UCSD-AML1 (cell line): ENCODE data around the gene P2RY8.
"Not testable (repeated sequence)": the region's sequence is repeated elsewhere in the genome, so short reads cannot be mapped to it uniquely, and the experiment has no call there.

Source experiments
- DNase-seq: peaks from one replicate; lab custom pipeline; 2025; ENCODE audit not compliant: unreplicated experiment; lab: John Stamatoyannopoulos, UW

The P2RY8 gene

GRCh38 chrX:1488745-1489144 lies 48.2 kb downstream of the P2RY8 start:
- no peak for DNase-seq

DNA sequence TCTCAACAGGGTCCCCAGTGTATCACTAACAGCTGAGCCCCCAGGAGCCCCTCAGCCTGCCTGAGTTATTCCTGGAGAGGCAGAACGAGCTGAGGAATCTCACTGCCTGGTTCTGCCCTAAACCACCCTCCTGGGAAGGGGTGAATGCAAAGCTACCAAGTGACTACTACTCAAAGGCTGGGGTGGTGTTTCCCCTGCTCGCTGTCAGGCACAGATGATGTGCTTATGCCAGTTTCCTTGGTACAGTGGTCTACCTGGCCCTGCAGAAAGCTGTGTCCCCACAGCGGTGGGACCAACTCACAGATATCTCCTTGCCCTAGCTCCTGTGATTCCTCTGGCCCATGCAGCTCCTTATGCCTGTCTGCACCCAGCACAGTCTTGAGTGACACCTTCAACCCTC lies 48.8 kb downstream of the P2RY8 start:
- no peak for DNase-seq

DNA sequence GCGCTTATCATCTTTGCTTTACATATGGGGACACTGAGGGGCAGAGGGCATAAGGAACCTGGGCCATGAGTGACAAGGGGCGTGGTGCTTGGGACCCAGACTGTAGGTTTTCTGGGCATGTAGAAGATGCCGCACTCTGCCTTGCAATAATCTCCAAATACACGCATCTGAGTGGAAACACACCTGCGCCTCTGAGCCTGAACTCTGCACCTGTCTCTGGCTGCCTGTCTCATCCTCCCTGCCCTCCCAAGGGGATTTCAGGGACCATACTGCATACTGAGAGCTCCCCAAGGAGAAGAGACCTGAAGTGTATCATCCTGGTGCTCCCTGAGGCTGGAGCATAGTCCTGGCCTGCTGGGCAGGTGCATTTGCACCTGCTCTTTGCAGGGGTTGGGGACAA lies 49.6 kb downstream of the P2RY8 start:
- no peak for DNase-seq

DNA sequence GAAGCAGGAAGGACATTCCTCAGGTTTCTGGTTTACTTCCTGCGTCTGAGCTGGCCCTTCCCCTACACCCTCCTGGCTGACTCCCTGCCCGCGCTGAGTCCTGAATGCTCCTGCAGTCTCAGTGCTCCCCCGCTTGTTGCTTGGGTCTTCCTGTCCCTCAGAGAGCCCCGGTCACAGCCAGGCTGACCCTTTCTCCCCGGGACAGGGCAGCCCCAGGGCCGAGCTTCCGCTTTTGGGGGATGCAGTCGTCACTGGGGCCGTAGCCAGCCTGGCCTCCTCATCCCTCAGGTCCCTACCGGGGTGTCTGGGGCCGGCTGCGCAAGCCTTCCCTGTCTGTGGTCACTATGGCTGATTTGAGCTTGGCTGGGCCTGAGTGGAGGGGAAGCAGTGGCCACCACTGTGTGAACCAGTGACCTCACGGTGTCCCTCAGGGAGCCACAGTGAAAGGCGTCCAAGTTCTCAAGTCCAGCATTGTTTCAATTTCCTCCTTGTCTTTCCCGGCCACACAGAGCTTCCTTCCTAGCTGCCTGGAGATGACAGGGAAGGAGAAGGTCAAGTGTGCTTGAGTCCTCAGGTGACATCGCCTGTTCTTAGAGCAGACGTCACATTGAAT lies 50.1 kb downstream of the P2RY8 start:
- no peak for DNase-seq

DNA sequence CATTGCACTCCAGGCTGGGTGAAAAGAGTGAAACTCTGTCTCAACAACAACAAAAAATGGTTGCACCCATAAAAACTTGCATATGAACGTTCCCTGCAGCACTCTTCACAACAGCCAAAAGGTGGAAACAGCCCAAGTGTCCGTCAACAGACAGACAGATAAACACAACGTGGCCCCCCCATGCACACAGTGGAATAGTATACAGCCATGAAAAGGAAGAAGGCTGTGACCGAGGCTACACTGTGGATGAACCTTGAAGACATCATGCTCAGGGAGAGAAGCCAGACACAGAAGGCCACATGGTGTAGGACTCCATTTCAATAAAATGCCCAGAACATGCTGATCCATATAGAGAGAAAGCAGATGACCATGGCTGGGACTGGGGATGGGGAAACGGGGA lies 50.8 kb downstream of the P2RY8 start:
- DNase-seq: no peak

- no peak for DNase-seq
Measured at GRCh38 chrX:1485033-1485432, 52.0 kb downstream of the P2RY8 start.

DNA sequence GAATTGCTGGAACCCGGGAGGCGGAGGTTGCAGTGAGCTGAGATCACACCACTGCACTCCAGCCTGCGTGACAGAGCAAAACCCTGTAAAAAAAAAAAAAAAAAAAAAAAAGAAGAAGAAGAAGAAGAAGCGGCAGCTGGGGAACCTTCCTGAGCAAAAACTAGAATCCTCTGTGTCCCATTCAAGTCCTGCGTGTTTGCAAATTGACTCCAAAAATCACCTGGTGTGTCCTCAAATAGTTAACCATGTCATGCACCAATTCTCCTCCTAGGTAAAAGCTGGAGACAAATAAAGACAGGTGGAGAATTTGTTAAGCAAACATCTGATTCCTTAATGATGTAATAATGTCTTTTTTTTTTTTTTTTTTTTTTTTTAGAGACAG lies 52.4 kb downstream of the P2RY8 start:
- DNase-seq: no peak

GRCh38 chrX:1483843-1484637 lies 52.9 kb downstream of the P2RY8 start:
- DNase-seq: no peak

DNA sequence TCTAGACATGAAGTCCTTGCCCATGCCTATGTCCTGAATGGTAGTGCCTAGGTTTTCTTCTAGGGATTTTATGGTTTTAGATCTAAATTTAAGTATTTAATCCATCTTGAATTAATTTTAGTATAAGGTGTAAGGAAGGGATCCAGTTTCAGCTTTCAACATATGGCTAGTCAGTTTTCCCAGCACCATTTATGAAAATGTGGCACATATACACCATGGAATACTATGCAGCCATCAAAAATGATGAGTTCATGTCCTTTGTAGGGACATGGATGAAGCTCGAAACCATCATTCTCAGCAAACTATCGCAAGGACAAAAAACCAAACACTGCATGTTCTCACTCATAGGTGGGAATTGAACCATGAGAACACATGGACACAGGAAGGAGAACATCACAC lies 54.5 kb downstream of the P2RY8 start:
- DNase-seq: not testable (repeated sequence)

DNA sequence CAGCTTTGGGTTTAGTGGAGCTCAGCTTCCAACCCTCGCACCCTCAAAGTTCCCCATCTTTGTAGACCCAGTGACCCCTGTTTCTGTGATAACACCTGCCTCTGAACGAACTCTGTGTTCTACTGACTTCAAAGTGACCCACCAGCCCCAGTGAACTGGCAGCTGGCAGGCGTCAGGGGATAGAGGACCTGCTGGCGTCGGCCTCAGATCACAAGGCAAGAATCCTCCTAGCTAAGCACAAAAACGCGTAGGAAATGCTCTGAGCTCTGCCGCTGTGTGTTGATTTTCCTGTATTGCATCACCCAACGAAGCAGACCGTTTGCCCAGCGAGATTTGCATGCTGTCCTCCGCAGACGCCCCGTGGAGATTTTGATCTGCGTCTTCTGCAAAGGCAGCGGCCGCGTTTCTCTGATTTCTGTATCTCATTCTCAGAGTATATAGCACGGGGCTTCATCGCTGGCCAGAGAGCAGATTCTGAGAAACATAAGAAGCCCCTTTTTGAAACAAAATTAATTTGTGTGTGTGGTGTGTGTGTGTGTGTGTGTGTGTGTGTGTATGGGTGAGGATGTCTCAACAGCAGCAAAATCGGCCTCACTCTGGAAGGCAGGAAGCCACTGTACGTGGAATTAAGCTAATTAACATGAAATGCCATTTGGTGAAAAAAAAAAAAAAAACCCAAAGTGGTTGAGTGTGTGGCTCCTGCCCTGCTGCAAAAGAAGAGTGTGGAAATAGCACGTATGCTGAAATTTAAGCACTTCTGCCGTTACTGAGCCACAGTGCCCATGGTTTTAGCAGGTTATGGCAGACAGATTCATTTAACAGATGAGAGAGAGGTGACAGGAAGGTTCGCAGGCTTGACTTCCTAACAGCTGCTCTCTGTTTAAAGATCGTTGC lies 55.1 kb downstream of the P2RY8 start:
- DNase-seq: no peak

DNA sequence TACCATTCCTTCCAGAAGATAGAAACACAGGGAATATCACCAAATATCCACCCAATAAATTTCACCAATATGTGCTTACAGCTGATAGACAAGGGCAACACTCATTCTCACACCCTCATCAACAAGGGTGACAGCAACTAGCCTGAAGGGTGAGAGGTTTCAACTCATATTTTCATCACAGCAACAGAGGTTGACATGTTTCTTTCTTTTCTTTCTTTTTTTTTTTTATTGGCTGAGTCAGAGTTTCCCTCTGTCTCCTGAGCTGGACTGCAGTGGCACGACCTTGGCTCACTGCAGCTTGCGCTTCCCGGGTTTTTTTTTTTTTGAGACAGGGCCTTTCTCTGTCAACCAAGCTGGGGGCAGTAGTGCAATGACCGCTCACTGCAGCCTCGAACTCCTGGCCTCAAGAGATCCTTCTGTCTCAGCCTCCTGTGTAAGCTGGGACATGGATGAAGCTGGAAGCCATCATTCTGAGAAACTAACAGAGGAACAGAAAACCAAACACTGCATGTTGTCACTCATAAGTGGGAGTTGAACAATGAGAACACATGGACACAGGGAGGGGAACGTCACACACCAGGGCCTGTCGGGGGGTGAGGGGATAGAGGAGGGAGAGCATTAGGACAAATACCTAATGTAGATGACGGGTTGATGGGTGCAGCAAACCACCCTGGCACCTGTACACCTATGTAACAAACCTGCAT lies 56.8 kb downstream of the P2RY8 start:
- no peak for DNase-seq

GRCh38 chrX:1477801-1478458 lies 59.1 kb downstream of the P2RY8 start:
- DNase-seq: no peak

GRCh38 chrX:1477229-1477628 lies 59.8 kb downstream of the P2RY8 start:
- no peak for DNase-seq

DNA sequence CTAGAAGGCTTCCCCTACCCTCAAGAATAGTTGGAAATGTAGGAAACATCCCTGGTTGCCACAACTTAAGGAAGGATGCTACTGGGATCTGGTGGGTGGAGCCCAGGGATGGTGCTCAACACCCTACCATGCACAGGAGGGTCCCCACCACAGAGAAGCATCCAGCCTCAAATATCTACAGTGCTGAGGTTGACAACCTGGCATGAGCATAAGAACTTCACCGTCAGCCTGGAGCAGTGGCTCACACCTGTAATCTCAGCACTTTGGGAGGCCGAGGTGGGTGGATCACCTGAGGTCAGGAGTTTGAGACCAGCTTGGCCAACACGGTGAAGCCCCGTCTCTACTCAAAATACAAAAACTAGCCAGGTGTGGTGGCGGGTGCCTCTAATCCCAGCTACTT lies 60.3 kb downstream of the P2RY8 start:
- no peak for DNase-seq

GRCh38 chrX:1475881-1476280 lies 61.1 kb downstream of the P2RY8 start:
- DNase-seq: no peak

GRCh38 chrX:1475481-1475880 lies 61.5 kb downstream of the P2RY8 start:
- no peak for DNase-seq

- DNase-seq: not testable (repeated sequence)
Measured at GRCh38 chrX:1474593-1474992, 62.4 kb downstream of the P2RY8 start.

- no peak for DNase-seq
Measured at GRCh38 chrX:1472975-1473374, 64.0 kb downstream of the P2RY8 start.

GRCh38 chrX:1468250-1468772 lies 68.7 kb downstream of the P2RY8 start:
- DNase-seq: peak; percentile 36

DNA sequence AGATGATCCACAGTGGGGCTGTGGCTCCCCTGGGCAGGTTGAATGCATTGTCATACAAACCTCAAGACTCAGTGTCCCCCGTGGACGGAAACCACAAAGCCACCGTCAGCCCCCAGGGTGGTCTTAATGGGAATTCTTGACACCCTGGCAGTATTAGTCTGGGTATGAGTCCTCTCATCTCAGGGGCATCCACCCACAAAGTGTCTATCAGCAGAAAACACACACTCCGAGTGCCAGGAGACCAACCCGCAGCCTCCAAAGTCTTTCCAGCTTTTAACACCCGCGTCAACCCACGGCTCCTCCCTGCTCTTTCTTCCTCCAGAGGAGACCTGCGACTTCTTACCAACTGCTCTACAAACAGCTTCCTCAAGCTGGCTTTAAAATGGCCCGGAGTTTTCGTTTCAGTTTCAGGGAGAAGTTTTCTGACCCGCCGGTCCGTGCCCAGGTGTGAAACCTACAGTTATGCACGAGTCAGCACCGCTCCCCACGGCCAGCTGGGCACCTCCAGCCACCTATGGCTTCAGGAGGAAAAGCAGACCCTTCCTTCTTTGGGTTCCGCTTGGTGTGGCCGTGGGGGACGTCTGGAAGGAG lies 69.9 kb downstream of the P2RY8 start:
- DNase-seq: no peak
